ENCODE data around the gene FAM184A.

- TF ChIP-seq, protein P1, sequence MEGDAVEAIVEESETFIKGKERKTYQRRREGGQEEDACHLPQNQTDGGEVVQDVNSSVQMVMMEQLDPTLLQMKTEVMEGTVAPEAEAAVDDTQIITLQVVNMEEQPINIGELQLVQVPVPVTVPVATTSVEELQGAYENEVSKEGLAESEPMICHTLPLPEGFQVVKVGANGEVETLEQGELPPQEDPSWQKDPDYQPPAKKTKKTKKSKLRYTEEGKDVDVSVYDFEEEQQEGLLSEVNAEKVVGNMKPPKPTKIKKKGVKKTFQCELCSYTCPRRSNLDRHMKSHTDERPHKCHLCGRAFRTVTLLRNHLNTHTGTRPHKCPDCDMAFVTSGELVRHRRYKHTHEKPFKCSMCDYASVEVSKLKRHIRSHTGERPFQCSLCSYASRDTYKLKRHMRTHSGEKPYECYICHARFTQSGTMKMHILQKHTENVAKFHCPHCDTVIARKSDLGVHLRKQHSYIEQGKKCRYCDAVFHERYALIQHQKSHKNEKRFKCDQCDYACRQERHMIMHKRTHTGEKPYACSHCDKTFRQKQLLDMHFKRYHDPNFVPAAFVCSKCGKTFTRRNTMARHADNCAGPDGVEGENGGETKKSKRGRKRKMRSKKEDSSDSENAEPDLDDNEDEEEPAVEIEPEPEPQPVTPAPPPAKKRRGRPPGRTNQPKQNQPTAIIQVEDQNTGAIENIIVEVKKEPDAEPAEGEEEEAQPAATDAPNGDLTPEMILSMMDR (IDR thresholded peaks at IDR 0.05; ENCODE audit: insufficient read depth, low read depth, low read length) = no peak
- TF ChIP-seq EZH2 (IDR thresholded peaks at IDR 0.05; ENCODE audit: insufficient read depth, low read length) = no peak
Observed at GRCh38 chr6:119108076-119108475, 29.6 kb upstream of the FAM184A start.

Measured in astrocyte (in vitro differentiated cells and primary cell).